Osteoblast (primary cell): Measurements from ENCODE around the gene MAP7D3. TPM values are rescaled to one million over a fixed set of nuclear protein-coding genes. Genes with fewer than 3 reads are reported as not detected.

Experiments used
- DNase-seq: peaks from one replicate; pipeline ENCODE4 v3.0.0; 2011; ENCODE audit warnings: low spot score, mixed read lengths; ENCODE audit not compliant: insufficient read length; ENCODE audit errors: missing footprints
- H2AFZ ChIP-seq: 2 replicates; pipeline ENCODE4 v1.6.0; 2011; ENCODE audit warnings: mild to moderate bottlenecking, low read length
- H3K27ac ChIP-seq: 2 replicates; pipeline ENCODE4 v1.5.1; 2011; ENCODE audit warnings: mild to moderate bottlenecking, low read depth, low read length, moderate library complexity
- H3K27me3 ChIP-seq: 2 replicates; pipeline ENCODE4 v1.6.0; 2012; ENCODE audit warnings: mild to moderate bottlenecking, control low read depth, inconsistent platforms, low read length, moderate library complexity; ENCODE audit not compliant: insufficient read depth
- H3K36me3 ChIP-seq: 2 replicates; pipeline ENCODE4 v1.5.1; 2011; ENCODE audit warnings: mild to moderate bottlenecking, low read length, control low read depth, moderate library complexity; ENCODE audit not compliant: insufficient read depth
- H3K4me1 ChIP-seq: 2 replicates; pipeline ENCODE4 v1.5.1; 2011; ENCODE audit warnings: mild to moderate bottlenecking, low read length, control low read depth, moderate library complexity; ENCODE audit not compliant: insufficient read depth
- H3K4me2 ChIP-seq: 2 replicates; pipeline ENCODE4 v1.6.0; 2011; ENCODE audit warnings: mild to moderate bottlenecking, low read length; ENCODE audit not compliant: insufficient read depth
- H3K4me3 ChIP-seq: fragments of 200-600 bp; sonication (generic); 3 replicates; pipeline ENCODE4 v1.5.1; 2012; ENCODE audit warnings: mild to moderate bottlenecking, low read length, inconsistent platforms; ENCODE audit not compliant: insufficient read depth
- H3K79me2 ChIP-seq: 2 replicates; pipeline ENCODE4 v1.6.0; 2012; ENCODE audit warnings: mild to moderate bottlenecking, low read length, control low read depth, inconsistent platforms; ENCODE audit not compliant: insufficient read depth
- H3K9me3 ChIP-seq: 2 replicates; pipeline ENCODE4 v1.5.1; 2011; ENCODE audit warnings: low read depth, low read length, control low read depth
- H4K20me1 ChIP-seq: 2 replicates; pipeline ENCODE4 v1.6.0; 2012; ENCODE audit warnings: mild to moderate bottlenecking, low read length, control low read depth; ENCODE audit not compliant: insufficient read depth
- total RNA-seq: library from RNA; depleted of rRNA; stranded (reverse); fragments of >200 nt; gene quantifications from 2 replicates; pipeline ENCODE4 v1.2.3, GENCODE V29; 2012
- TF ChIP-seq, protein P1 (sequence below): IDR thresholded peaks from 2 replicates; pipeline ENCODE4 v1.5.1; 2011; ENCODE audit warnings: mild to moderate bottlenecking, low read depth, low read length, moderate library complexity; ENCODE audit errors: extremely low read depth

Gene MAP7D3
- total RNA-seq, 1 donor = 19.2 TPM

DNA sequence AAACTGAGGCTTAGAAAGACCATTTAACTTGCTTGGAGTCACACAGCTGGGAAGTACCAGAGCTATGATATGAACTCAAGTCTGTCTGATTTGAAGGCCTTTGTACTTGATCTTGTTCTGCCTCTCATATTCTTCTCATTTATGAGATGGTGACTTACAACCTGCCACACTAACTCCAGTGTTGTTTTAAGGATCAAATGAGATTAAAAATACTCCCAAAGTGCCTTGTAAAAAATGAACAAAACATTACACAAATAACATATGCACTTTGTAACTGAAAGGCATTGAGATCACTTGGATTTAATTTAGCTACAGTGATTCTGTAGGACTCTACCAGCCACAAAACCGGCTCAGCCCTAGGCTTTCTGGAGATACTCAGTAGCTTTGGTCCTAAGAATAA lies 15.6 kb upstream of the MAP7D3 start:
- H4K20me1 ChIP-seq = no peaks in the 10 kb centered on the region
- H2AFZ ChIP-seq = no peak overlapping the region
- no peak overlapping the region for H3K4me3 ChIP-seq
- no peak overlapping the region for H3K27ac ChIP-seq
- H3K27me3 ChIP-seq = no peaks in the 10 kb centered on the region
- no peak for DNase-seq
- peaks cover 8% of the 10 kb centered on the region for H3K4me1 ChIP-seq
- no peaks in the 10 kb centered on the region for H3K36me3 ChIP-seq
- TF ChIP-seq, protein P1, sequence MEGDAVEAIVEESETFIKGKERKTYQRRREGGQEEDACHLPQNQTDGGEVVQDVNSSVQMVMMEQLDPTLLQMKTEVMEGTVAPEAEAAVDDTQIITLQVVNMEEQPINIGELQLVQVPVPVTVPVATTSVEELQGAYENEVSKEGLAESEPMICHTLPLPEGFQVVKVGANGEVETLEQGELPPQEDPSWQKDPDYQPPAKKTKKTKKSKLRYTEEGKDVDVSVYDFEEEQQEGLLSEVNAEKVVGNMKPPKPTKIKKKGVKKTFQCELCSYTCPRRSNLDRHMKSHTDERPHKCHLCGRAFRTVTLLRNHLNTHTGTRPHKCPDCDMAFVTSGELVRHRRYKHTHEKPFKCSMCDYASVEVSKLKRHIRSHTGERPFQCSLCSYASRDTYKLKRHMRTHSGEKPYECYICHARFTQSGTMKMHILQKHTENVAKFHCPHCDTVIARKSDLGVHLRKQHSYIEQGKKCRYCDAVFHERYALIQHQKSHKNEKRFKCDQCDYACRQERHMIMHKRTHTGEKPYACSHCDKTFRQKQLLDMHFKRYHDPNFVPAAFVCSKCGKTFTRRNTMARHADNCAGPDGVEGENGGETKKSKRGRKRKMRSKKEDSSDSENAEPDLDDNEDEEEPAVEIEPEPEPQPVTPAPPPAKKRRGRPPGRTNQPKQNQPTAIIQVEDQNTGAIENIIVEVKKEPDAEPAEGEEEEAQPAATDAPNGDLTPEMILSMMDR = no peak
- no peaks in the 10 kb centered on the region for H3K9me3 ChIP-seq
- no peaks in the 10 kb centered on the region for H3K79me2 ChIP-seq
- H3K4me2 ChIP-seq = no peak overlapping the region

DNA sequence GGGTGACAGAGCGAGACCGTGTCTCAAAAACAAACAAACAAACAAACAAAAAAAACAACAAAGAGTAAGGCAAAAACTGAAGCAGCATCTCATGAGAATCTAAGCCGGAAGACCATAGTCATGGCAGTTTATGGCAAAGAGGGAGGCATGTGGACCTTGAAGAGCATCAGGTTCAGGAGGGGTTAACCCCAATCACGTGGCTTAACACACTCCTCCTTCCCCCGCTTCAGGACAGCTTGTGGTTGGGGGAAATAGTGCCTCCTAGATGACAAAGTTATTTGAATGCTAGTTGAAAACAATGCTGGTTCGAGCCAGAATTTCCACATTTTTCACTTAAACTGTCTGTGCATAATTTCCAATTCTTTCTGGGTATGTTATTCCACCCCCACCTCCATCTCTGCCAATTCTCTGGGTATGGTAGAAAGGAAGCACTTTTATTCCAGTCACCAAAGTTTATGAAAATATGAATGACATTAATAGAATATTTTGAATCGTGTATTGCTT lies 11.7 kb upstream of the MAP7D3 start:
- TF ChIP-seq, protein P1 = no peak

DNA sequence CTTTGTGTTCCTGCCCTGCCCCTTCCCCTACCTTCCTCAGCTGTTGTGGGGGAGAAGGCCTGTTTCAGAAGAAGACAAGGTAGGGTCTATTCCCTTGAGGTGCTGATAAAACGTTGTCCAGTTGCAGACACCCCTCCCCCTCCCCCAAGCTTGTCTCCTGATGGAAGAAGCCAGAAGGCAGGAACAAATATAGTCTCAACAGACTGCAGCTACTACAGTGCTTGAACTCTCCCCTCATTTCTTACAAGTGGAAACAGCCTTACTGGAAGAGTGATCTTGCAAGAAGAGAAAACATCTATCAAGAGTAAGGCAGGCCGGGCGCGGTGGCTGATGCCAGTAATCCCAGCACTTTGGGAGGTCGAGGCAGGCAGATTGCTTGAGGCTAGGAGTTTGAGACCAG lies 11.0 kb upstream of the MAP7D3 start:
- Histone ChIP-seq H3K4me2 (no peak overlapping the region), H3K36me3 (no peaks in the 10 kb centered on the region), H3K4me3 (no peak overlapping the region), H3K27ac (no peak overlapping the region), H3K79me2 (no peaks in the 10 kb centered on the region), H3K27me3 (no peaks in the 10 kb centered on the region), H3K4me1 (peaks cover 35% of the 10 kb centered on the region), H2AFZ (no peak overlapping the region), H4K20me1 (no peaks in the 10 kb centered on the region), H3K9me3 (no peaks in the 10 kb centered on the region)
- DNase-seq = no peak
- TF ChIP-seq, protein P1 = no peak

More for the DNA sequence above, 11.7 kb upstream of the MAP7D3 start:
- no peaks in the 10 kb centered on the region for H3K79me2 ChIP-seq
- peaks cover 35% of the 10 kb centered on the region for H3K4me1 ChIP-seq
- no peaks in the 10 kb centered on the region for H3K27me3 ChIP-seq
- H3K9me3 ChIP-seq = no peaks in the 10 kb centered on the region
- H4K20me1 ChIP-seq = no peaks in the 10 kb centered on the region
- no peaks in the 10 kb centered on the region for H3K36me3 ChIP-seq
- no peak overlapping the region for H3K27ac ChIP-seq
- H3K4me3 ChIP-seq = no peak overlapping the region
- no peak overlapping the region for H2AFZ ChIP-seq
- DNase-seq = no peak
- no peak overlapping the region for H3K4me2 ChIP-seq

DNA sequence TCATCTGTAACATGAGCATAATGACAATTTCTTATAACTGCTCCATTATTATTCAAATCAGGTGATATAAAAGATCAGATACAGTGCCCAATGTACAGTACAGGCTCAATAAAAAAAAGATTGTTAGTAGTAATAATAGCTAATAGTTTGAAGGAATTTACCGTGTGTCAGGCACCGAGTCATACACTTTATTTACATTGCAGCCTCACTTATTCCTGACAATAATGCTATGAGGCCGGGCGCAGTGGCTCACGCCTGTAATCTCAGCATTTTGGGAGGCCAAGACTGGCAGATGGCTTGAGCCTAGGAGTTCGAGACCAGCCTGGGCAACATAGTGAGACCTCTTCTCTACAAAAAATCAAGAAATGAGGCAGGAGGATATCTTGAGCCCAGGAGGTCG lies 10.1 kb upstream of the MAP7D3 start:
- DNase-seq = peak; percentile 53
- Histone ChIP-seq H3K27me3 (no peaks in the 10 kb centered on the region), H2AFZ (no peak overlapping the region), H3K4me3 (no peak overlapping the region), H3K9me3 (no peaks in the 10 kb centered on the region), H3K27ac (peak overlapping the region; percentile 55), H3K4me1 (peaks cover 35% of the 10 kb centered on the region), H3K4me2 (no peak overlapping the region), H3K36me3 (no peaks in the 10 kb centered on the region), H4K20me1 (no peaks in the 10 kb centered on the region), H3K79me2 (no peaks in the 10 kb centered on the region)
- TF ChIP-seq, protein P1 = no peak
